ENCODE results near the gene NEK6. TPM values are rescaled to one million over a fixed set of nuclear protein-coding genes. Genes with fewer than 3 reads are reported as not detected.

NEK6 gene
- total and polyA plus RNA-seq, 2 of the 8 experiments (the other 6 are each of a cell fraction or from before 2014, with no cell fraction given): 17.7 to 19.7 TPM

GRCh38 chr9:124297551-124297901, 39.8 kb downstream of the NEK6 start:
- H3K9ac ChIP-seq (replicated peaks in 1 of 4; ENCODE audit: extremely low read depth in 1 of 4, low read depth in 3 of 4, low read length in 3 of 4): no peak overlapping the region
- no peak for FAIRE-seq
- peaks cover 2 to 10% of the 10 kb centered on the region in 2 experiments for H4K20me1 ChIP-seq (replicated peaks in 1 of 2; ENCODE audit: control insufficient read depth in 1 of 2, insufficient read depth in 2 of 2, low read length in 2 of 2)

More at GRCh38 chr9:124297551-124297901, 39.8 kb downstream of the NEK6 start:
- Histone ChIP-seq H3K23me2 (ENCODE audit: low read depth, low read length) (no peaks in the 10 kb centered on the region), H2BK12ac (ENCODE audit: low read depth, low read length) (peak overlapping the region; percentile 21; the same call in 1 of the 2 replicates), H3K27me3 (replicated peaks in 1 of 4; ENCODE audit: control insufficient read depth in 3 of 4, extremely low read depth in 1 of 4, insufficient read depth in 3 of 4, low read length in 3 of 4) (no peaks in the 10 kb centered on the region), H3K4me3 (ENCODE audit: extremely low read depth in 1 of 4, insufficient read depth in 2 of 4, low read depth in 3 of 4, low read length in 4 of 4) (no peak overlapping the region), H4K8ac (ENCODE audit: extremely low read depth, insufficient read depth, low read length) (no peak overlapping the region), H3K79me2 (ENCODE audit: control insufficient read depth in 1 of 2, insufficient read depth in 2 of 2, low read length in 2 of 2) (no peaks in the 10 kb centered on the region), H3K14ac (ENCODE audit: insufficient read length) (no peak overlapping the region), H4K91ac (replicated peaks; ENCODE audit: insufficient read length, low read length) (no peak overlapping the region), H2AK5ac (ENCODE audit: low read depth, low read length) (no peak overlapping the region), H3K9me3 (ENCODE audit: insufficient read depth in 2 of 2, low read depth in 1 of 2, low read length in 1 of 2) (no peaks in the 10 kb centered on the region), H3K27ac (ENCODE audit: low read depth, low read length) (0 out of 2 replicates have a peak overlapping the region, but pooled peaks have one; percentile 17), H2BK15ac (ENCODE audit: low read length) (no peak overlapping the region), H4K5ac (ENCODE audit: insufficient read length, low read depth, low read length) (no peak overlapping the region), H2BK20ac (ENCODE audit: low read length) (no peak overlapping the region), H2BK120ac (replicated peaks; ENCODE audit: low read depth, low read length) (no peak overlapping the region), H2AFZ (ENCODE audit: low read length) (no peak overlapping the region), H3K4me1 (replicated peaks in 1 of 4; ENCODE audit: control insufficient read depth in 3 of 4, insufficient read depth in 4 of 4, low read length in 3 of 4) (peaks cover 0 to 24% (median 12%) of the 10 kb centered on the region in 4 experiments; a peak in 5 of 7 replicates), H3K36me3 (ENCODE audit: control insufficient read depth in 2 of 4, insufficient read depth in 4 of 4, low read length in 3 of 4) (no peaks in the 10 kb centered on the region), H3K23ac (ENCODE audit: insufficient read length) (no peak overlapping the region), H3K18ac (ENCODE audit: extremely low read depth, low read length) (no peak overlapping the region), H2BK5ac (ENCODE audit: low read depth, low read length) (0 out of 2 replicates have a peak overlapping the region, but pooled peaks have one; percentile 56), H3K4me2 (ENCODE audit: insufficient read depth in 1 of 2, low read depth in 2 of 2, low read length in 2 of 2) (no peak overlapping the region), H3K79me1 (ENCODE audit: low read depth, low read length) (peaks cover 7% of the 10 kb centered on the region; the same call in 1 of the 2 replicates), H3K56ac (replicated peaks; ENCODE audit: insufficient read length, low read depth, low read length) (no peak overlapping the region), H3K4ac (replicated peaks; ENCODE audit: insufficient read length, low read depth, low read length) (no peak overlapping the region)
- POLR2A ChIA-PET (ENCODE audit: partially characterized antibody): interaction anchor here (1.1 to 2.1 kb wide), 2 partner anchors 32 to 38 kb away, joined by 4 to 5 read pairs; no protein-coding TSS in a partner anchor
- TF ChIP-seq CTBP2 (IDR thresholded peaks at IDR 0.05; ENCODE audit: borderline replicate concordance, insufficient read depth, insufficient read length, low read length): peak; percentile 51
- no peak for TF ChIP-seq RXRA (IDR thresholded peaks at IDR 0.05; ENCODE audit: insufficient read depth, low read depth, low read length)
- TF ChIP-seq TBP (IDR thresholded peaks at IDR 0.05; ENCODE audit: low read depth, low read length): 0 out of 2 replicates have a peak, but pooled peaks have one; percentile 18
- 0 out of 2 replicates have a peak, but pooled peaks have one; percentile 21 for TF ChIP-seq ATF2 (IDR thresholded peaks at IDR 0.05; ENCODE audit: low read length)
- no peak for TF ChIP-seq TCF12 (IDR thresholded peaks at IDR 0.05; ENCODE audit: low read depth, low read length)
- peak; percentile 13; the same call in 1 of the 2 replicates for TF ChIP-seq GABPA (IDR thresholded peaks at IDR 0.05; ENCODE audit: borderline replicate concordance, insufficient read depth, low read length)
- TF ChIP-seq SP1 (IDR thresholded peaks at IDR 0.05; ENCODE audit: low read depth, low read length): 0 out of 2 replicates have a peak, but pooled peaks have one; percentile 11
- peak; percentile 30 for TF ChIP-seq ASH2L (IDR thresholded peaks at IDR 0.05; ENCODE audit: low read length)
- TF ChIP-seq TEAD4 (IDR thresholded peaks at IDR 0.05; ENCODE audit: low read depth, low read length): peak; percentile 91
- WGBS, 2 experiments (ENCODE audit: extremely low coverage in 1 of 2, insufficient coverage in 1 of 2, insufficient read length in 1 of 2, insufficient replicate concordance in 2 of 2, low coverage in 1 of 2, low lambda C conversion rate in 2 of 2, missing lambda C conversion rate in 1 of 2): 60% methylated on average over 9 of the region's 9 CpGs; no CpG with 5 or more reads in 1 of the 2 experiments
- CTCF ChIA-PET (ENCODE audit: partially characterized antibody): interaction anchor here (0.8 to 2.4 kb wide), 10 partner anchors 8 to 171 kb away, joined by 3 to 23 read pairs (median 4); no protein-coding TSS in a partner anchor
- peak; percentile 62 for DNase-seq (ENCODE audit: low read depth in 1 of 2, low spot score in 2 of 2)

All from H1 (cell line).